Peyer's patch (tissue), 4 donors: ENCODE measurements around the gene TAMALIN.

Experiments used
- CTCF ChIP-seq, 6 experiments: fragments of 450-650 bp in 4 of 6; fragments of 200-600 bp in 2 of 6; sonication (generic) in 1 of 6; IDR thresholded peaks; one replicate each; pipeline ENCODE4 v1.5.1; 2017 to 2019; ENCODE audit warnings: antibody characterized with exemption in 6 of 6, mild to moderate bottlenecking in 3 of 6, moderate library complexity in 1 of 6
- POLR2A ChIP-seq, 2 donors: fragments of 450-650 bp; IDR thresholded peaks; one replicate each; pipeline ENCODE4 v1.5.1; 2017; ENCODE audit warnings: antibody characterized with exemption in 2 of 2, mild to moderate bottlenecking in 2 of 2, moderate library complexity in 2 of 2

- TF ChIP-seq CTCF (IDR thresholded peaks at IDR 0.05) (no peak), POLR2A (IDR thresholded peaks at IDR 0.05) (no peak)
Measured at GRCh38 chr12:51960890-51961289, 45.9 kb upstream of the TAMALIN start.
